ENCODE data around the gene C16orf74. TPM values are rescaled to one million over a fixed set of nuclear protein-coding genes. Genes with fewer than 3 reads are reported as not detected.

C16orf74 gene
- total and polyA plus RNA-seq, 2 experiments from 2014 or later, result 3.8 to 7.0 TPM

DNA sequence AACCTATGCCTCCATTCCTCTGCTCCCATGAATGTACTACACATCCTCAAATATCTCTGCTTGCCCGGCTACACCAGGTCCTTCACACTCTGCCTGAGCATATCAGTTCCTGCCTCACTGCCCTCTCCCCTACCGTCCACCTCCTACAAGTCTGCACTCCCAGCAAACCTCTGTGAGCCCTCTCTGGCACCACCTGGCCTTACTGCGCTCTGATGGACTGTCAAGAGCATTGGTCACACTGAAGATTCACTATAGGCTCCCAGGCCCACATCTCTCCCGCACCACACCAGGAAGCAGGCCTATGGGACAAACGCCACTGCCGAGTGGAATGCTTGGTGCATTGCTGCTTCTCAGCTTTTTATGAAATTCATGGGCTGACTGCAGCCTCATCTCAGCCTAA is 71.0 kb downstream of the C16orf74 start:
- Histone ChIP-seq H3K9ac (no peak overlapping the region), H3K4me1 (ENCODE audit: insufficient read depth) (no peaks in the 10 kb centered on the region), H3K9me3 (ENCODE audit: low read depth) (no peaks in the 10 kb centered on the region), H3K4me3 (no peak overlapping the region), H3K79me2 (ENCODE audit: insufficient read depth) (no peaks in the 10 kb centered on the region), H4K20me1 (ENCODE audit: insufficient read depth) (no peaks in the 10 kb centered on the region), H2AFZ (no peak overlapping the region), H3K9me2 (ENCODE audit: insufficient read depth) (no peaks in the 10 kb centered on the region), H3K27ac (no peak overlapping the region), H3K36me3 (ENCODE audit: low read depth) (peaks cover 19% of the 10 kb centered on the region), H3K27me3 (replicated peaks; ENCODE audit: insufficient read depth) (no peaks in the 10 kb centered on the region), H3F3A (ENCODE audit: insufficient read depth) (peaks cover 21% of the 10 kb centered on the region; the same call in 1 of the 2 replicates), H3K4me2 (ENCODE audit: unreplicated experiment) (no peak overlapping the region)
- WGBS, 2 experiments (ENCODE audit: low coverage in 1 of 2, low lambda C conversion rate in 2 of 2, missing lambda C conversion rate in 2 of 2), result 94 to 95% methylated on average over 6 of the region's 6 CpGs
- TF ChIP-seq EZH2phosphoT487 (IDR thresholded peaks at IDR 0.05; ENCODE audit: insufficient read depth, low read depth) (no peak), EZH2 (IDR thresholded peaks at IDR 0.05; ENCODE audit: insufficient read depth, poor library complexity, severe bottlenecking) (no peak)
- in situ Hi-C loops (cut with MboI), result no loop called here
- no peak for DNase-seq

DNA sequence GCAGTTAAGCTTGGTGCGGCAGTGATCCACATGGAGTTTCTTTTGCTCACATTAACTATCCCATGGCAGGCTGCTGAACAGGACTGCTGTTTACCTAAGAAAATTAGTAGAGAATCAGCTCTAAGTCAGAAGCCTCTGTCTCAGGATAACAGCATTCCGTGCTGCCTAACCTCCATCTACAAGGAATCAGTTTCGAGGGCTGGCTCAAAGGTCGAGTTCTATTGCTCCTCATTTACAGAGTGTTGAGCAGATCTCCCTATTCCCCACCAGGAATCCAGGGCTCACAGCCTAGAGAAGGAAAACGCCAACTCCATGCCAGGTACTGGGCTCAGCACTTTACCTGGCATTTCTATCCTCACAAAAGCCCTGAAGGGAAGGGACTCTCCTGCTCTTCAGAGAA is 72.1 kb downstream of the C16orf74 start:
- Histone ChIP-seq H3K9me3 (ENCODE audit: low read depth) (no peaks in the 10 kb centered on the region), H3K27me3 (replicated peaks; ENCODE audit: insufficient read depth) (no peaks in the 10 kb centered on the region), H3K4me1 (ENCODE audit: insufficient read depth) (no peaks in the 10 kb centered on the region), H3K79me2 (ENCODE audit: insufficient read depth) (no peaks in the 10 kb centered on the region), H3F3A (ENCODE audit: insufficient read depth) (peaks cover 25% of the 10 kb centered on the region; the same call in 1 of the 2 replicates), H3K4me2 (ENCODE audit: unreplicated experiment) (no peak overlapping the region), H3K4me3 (no peak overlapping the region), H3K9ac (no peak overlapping the region), H4K20me1 (ENCODE audit: insufficient read depth) (no peaks in the 10 kb centered on the region), H3K36me3 (ENCODE audit: low read depth) (peaks cover 26% of the 10 kb centered on the region), H3K9me2 (ENCODE audit: insufficient read depth) (no peaks in the 10 kb centered on the region), H3K27ac (no peak overlapping the region), H2AFZ (no peak overlapping the region)
- DNase-seq, result no peak
- in situ Hi-C loops (cut with MboI), result no loop called here
- TF ChIP-seq EZH2 (IDR thresholded peaks at IDR 0.05; ENCODE audit: insufficient read depth, poor library complexity, severe bottlenecking) (no peak), EZH2phosphoT487 (IDR thresholded peaks at IDR 0.05; ENCODE audit: insufficient read depth, low read depth) (no peak)
- 95% methylated on average over 5 of the region's 5 CpGs for WGBS, 2 experiments (ENCODE audit: low coverage in 1 of 2, low lambda C conversion rate in 2 of 2, missing lambda C conversion rate in 2 of 2)

DNA sequence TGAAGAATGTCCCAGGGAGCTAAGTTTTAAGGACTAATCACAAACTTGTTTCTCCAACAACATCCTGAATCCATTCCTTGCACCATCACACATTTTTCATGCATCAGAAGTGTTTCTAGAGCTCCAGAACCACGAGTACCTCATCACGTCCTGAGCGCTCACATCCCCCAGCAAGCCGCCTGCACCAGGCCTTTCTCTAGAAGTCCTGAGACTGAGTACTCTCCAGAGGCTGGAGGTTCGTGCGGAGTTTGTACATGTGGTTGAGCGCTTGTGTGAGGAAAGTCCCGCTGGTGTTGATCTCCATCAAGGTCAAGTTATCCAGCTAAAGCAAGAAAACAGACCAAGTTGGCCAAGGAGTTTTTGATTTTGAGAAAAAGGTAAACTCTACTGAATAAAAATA is 72.9 kb downstream of the C16orf74 start:
- Histone ChIP-seq H3K36me3 (ENCODE audit: low read depth) (peaks cover 33% of the 10 kb centered on the region), H3K9me3 (ENCODE audit: low read depth) (no peaks in the 10 kb centered on the region), H3F3A (ENCODE audit: insufficient read depth) (peaks cover 31% of the 10 kb centered on the region), H4K20me1 (ENCODE audit: insufficient read depth) (no peaks in the 10 kb centered on the region), H3K9me2 (ENCODE audit: insufficient read depth) (no peaks in the 10 kb centered on the region), H2AFZ (no peak overlapping the region), H3K27me3 (replicated peaks; ENCODE audit: insufficient read depth) (no peaks in the 10 kb centered on the region), H3K4me1 (ENCODE audit: insufficient read depth) (no peaks in the 10 kb centered on the region), H3K4me2 (ENCODE audit: unreplicated experiment) (no peak overlapping the region), H3K79me2 (ENCODE audit: insufficient read depth) (no peaks in the 10 kb centered on the region), H3K4me3 (no peak overlapping the region), H3K9ac (no peak overlapping the region), H3K27ac (no peak overlapping the region)
- no peak for TF ChIP-seq EZH2 (IDR thresholded peaks at IDR 0.05; ENCODE audit: insufficient read depth, poor library complexity, severe bottlenecking)
- TF ChIP-seq EZH2phosphoT487 (IDR thresholded peaks at IDR 0.05; ENCODE audit: insufficient read depth, low read depth), result no peak
- no peak for DNase-seq
- in situ Hi-C loops (cut with MboI), result no loop called here
- WGBS, 2 experiments (ENCODE audit: low coverage in 1 of 2, low lambda C conversion rate in 2 of 2, missing lambda C conversion rate in 2 of 2), result 90 to 93% methylated on average over 8 of the region's 8 CpGs

DNA sequence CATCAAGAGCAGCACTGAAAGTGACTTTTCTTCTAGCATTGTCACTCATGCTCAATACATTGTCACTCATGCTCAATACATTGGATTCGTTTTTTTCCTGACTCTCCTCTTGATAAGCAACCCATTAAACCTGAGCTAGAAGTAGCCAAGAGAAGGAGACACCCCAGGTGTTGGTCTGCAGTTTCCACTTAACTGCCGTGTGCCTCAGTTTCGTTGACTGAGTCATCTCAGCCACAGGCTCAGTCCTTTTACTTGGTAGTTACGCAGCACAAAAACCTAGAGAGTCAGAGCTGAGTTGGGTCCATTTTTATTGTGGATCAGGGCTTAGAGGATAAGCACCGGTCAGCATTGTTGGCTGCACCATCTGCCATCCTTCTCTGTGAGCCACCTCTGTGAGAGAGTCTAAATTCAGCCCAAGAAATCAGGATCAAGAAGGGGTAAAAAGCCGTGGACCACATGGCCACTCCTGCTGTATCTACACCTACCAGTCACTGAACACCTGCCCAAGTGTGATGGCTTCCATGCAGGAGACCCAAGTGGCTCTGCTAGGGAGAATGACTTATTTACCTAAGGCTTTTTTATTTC is 73.4 kb downstream of the C16orf74 start:
- Histone ChIP-seq H3K9me2 (ENCODE audit: insufficient read depth) (no peaks in the 10 kb centered on the region), H3K9me3 (ENCODE audit: low read depth) (no peaks in the 10 kb centered on the region), H3K4me1 (ENCODE audit: insufficient read depth) (no peaks in the 10 kb centered on the region), H3K4me2 (ENCODE audit: unreplicated experiment) (no peak overlapping the region), H3K36me3 (ENCODE audit: low read depth) (peaks cover 38% of the 10 kb centered on the region), H2AFZ (no peak overlapping the region), H3K27me3 (replicated peaks; ENCODE audit: insufficient read depth) (no peaks in the 10 kb centered on the region), H3K4me3 (no peak overlapping the region), H3K27ac (no peak overlapping the region), H3K79me2 (ENCODE audit: insufficient read depth) (no peaks in the 10 kb centered on the region), H3K9ac (no peak overlapping the region), H4K20me1 (ENCODE audit: insufficient read depth) (no peaks in the 10 kb centered on the region), H3F3A (ENCODE audit: insufficient read depth) (peaks cover 36% of the 10 kb centered on the region)
- 87 to 90% methylated on average over 6 of the region's 6 CpGs for WGBS, 2 experiments (ENCODE audit: low coverage in 1 of 2, low lambda C conversion rate in 2 of 2, missing lambda C conversion rate in 2 of 2)
- TF ChIP-seq EZH2phosphoT487 (IDR thresholded peaks at IDR 0.05; ENCODE audit: insufficient read depth, low read depth) (no peak), EZH2 (IDR thresholded peaks at IDR 0.05; ENCODE audit: insufficient read depth, poor library complexity, severe bottlenecking) (no peak)
- DNase-seq, result no peak
- in situ Hi-C loops (cut with MboI), result no loop called here

Measured in GM23248 (cell line).